MM.1S (cell line): Measurements from ENCODE around the gene GORASP1.

Experiments used
- DNase-seq: peaks from one replicate; pipeline ENCODE4 v3.0.0-alpha.2; 2015
- H2AFZ ChIP-seq: fragments of 300-600 bp; sonication (generic); 2 replicates; pipeline ENCODE4 v1.6.0; 2016; ENCODE audit warnings: antibody characterized with exemption, low read length
- H3F3A ChIP-seq: fragments of 300-600 bp; sonication (generic); 2 replicates; pipeline ENCODE4 v1.6.1; 2016; ENCODE audit warnings: mild to moderate bottlenecking, antibody characterized with exemption, low read length, moderate library complexity, mixed read lengths; ENCODE audit not compliant: insufficient read depth
- H3K27ac ChIP-seq: fragments of 300-600 bp; sonication (generic); 2 replicates; pipeline ENCODE4 v1.5.1; 2016; ENCODE audit warnings: mild to moderate bottlenecking, low read length
- H3K27me3 ChIP-seq: fragments of 300-600 bp; sonication (generic); replicated peaks from 2 replicates; pipeline ENCODE4 v1.6.0; 2016; ENCODE audit warnings: low read length; ENCODE audit not compliant: insufficient read depth
- H3K36me3 ChIP-seq: fragments of 300-600 bp; sonication (generic); replicated peaks from 2 replicates; pipeline ENCODE4 v1.6.1; 2016; ENCODE audit warnings: mild to moderate bottlenecking, low read length, mixed read lengths; ENCODE audit not compliant: insufficient read depth
- H3K4me1 ChIP-seq: fragments of 300-600 bp; sonication (generic); 2 replicates; pipeline ENCODE4 v1.6.1; 2016; ENCODE audit warnings: low read length, mixed read lengths
- H3K4me2 ChIP-seq: fragments of 300-600 bp; sonication (generic); 2 replicates; pipeline ENCODE4 v1.6.0; 2016; ENCODE audit warnings: low read depth, low read length
- H3K4me3 ChIP-seq: fragments of 300-600 bp; sonication (generic); 2 replicates; pipeline ENCODE4 v1.5.1; 2016; ENCODE audit warnings: low read length, mixed read lengths
- H3K79me2 ChIP-seq: fragments of 300-600 bp; sonication (generic); 2 replicates; pipeline ENCODE4 v1.6.1; 2016; ENCODE audit warnings: mixed run types, low read length, mixed read lengths
- H3K9ac ChIP-seq: fragments of 300-600 bp; sonication (generic); 2 replicates; pipeline ENCODE4 v1.6.1; 2016; ENCODE audit warnings: low read length, mixed read lengths
- H3K9me2 ChIP-seq: fragments of 300-600 bp; sonication (generic); replicated peaks from 2 replicates; pipeline ENCODE4 v1.6.1; 2016; ENCODE audit warnings: mild to moderate bottlenecking, low read length, mixed read lengths; ENCODE audit not compliant: insufficient read depth
- H3K9me3 ChIP-seq: fragments of 300-600 bp; sonication (generic); replicated peaks from 2 replicates; pipeline ENCODE4 v1.6.1; 2016; ENCODE audit warnings: mild to moderate bottlenecking, low read length, mixed read lengths; ENCODE audit not compliant: insufficient read depth
- H4K20me1 ChIP-seq: fragments of 300-600 bp; sonication (generic); 2 replicates; pipeline ENCODE4 v1.6.1; 2016; ENCODE audit warnings: mild to moderate bottlenecking, low read length, moderate library complexity, mixed read lengths; ENCODE audit not compliant: insufficient read depth
- EZH2 ChIP-seq: fragments of 300-600 bp; sonication (generic); optimal IDR thresholded peaks from 2 replicates; pipeline ENCODE3; 2017; ENCODE audit warnings: low read depth, mild to moderate bottlenecking, antibody characterized with exemption, low read length, mixed read lengths
- EZH2phosphoT487 ChIP-seq: fragments of 300-600 bp; sonication (generic); IDR thresholded peaks from 2 replicates; pipeline ENCODE4 v1.6.1; 2018; ENCODE audit warnings: antibody characterized with exemption, low read length
- TF ChIP-seq, protein P1 (sequence below): fragments of 300-600 bp; sonication (generic); IDR thresholded peaks from 2 replicates; pipeline ENCODE4 v1.5.1; 2016; ENCODE audit warnings: antibody characterized with exemption, low read length, mixed read lengths

The GORASP1 gene

DNA sequence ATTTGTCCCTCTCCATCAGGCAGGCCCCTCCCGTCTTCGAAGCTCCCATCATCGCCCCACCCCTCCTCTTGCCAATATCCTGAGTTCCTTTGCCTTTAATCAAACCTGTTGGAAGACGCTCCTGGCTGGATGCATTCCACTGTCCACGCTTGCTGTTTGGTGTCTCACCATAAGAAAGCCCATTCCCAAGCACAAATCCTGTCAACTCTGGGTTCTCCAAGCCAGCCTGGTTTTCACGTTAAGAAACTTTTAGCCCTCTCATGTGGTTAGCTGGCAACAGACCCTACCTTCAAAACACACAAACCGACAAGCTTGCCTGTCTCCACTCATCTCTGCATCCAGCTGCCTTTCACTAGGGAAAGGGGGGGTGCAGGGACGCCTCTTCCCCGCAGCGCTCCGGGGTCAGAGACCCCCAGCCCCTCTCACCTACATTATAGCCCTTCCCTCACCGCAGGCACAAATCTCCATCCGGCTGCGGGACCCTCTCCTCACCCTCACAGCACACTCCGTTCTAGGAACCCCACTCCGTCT, 1.1 kb downstream of the GORASP1 start:
- no peaks in the 10 kb centered on the region for H3K27me3 ChIP-seq
- no peak for TF ChIP-seq EZH2phosphoT487
- no peak for TF ChIP-seq EZH2
- TF ChIP-seq, protein P1, sequence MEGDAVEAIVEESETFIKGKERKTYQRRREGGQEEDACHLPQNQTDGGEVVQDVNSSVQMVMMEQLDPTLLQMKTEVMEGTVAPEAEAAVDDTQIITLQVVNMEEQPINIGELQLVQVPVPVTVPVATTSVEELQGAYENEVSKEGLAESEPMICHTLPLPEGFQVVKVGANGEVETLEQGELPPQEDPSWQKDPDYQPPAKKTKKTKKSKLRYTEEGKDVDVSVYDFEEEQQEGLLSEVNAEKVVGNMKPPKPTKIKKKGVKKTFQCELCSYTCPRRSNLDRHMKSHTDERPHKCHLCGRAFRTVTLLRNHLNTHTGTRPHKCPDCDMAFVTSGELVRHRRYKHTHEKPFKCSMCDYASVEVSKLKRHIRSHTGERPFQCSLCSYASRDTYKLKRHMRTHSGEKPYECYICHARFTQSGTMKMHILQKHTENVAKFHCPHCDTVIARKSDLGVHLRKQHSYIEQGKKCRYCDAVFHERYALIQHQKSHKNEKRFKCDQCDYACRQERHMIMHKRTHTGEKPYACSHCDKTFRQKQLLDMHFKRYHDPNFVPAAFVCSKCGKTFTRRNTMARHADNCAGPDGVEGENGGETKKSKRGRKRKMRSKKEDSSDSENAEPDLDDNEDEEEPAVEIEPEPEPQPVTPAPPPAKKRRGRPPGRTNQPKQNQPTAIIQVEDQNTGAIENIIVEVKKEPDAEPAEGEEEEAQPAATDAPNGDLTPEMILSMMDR: no peak
- no peak overlapping the region for H3K27ac ChIP-seq
- no peaks in the 10 kb centered on the region for H3K9me3 ChIP-seq
- no peaks in the 10 kb centered on the region for H3K36me3 ChIP-seq
- H3K4me3 ChIP-seq: peak overlapping the region; percentile 99
- peak overlapping the region; percentile 86; the same call in 1 of the 2 replicates for H3K9ac ChIP-seq
- peak overlapping the region; percentile 90 for H3K4me2 ChIP-seq
- H3K9me2 ChIP-seq: no peaks in the 10 kb centered on the region
- no peaks in the 10 kb centered on the region for H4K20me1 ChIP-seq
- peaks cover 45% of the 10 kb centered on the region for H3K79me2 ChIP-seq
- peak overlapping the region; percentile 93 for H2AFZ ChIP-seq
- peaks cover 12% of the 10 kb centered on the region for H3F3A ChIP-seq
- no peak for DNase-seq
- peaks cover 29% of the 10 kb centered on the region for H3K4me1 ChIP-seq

DNA sequence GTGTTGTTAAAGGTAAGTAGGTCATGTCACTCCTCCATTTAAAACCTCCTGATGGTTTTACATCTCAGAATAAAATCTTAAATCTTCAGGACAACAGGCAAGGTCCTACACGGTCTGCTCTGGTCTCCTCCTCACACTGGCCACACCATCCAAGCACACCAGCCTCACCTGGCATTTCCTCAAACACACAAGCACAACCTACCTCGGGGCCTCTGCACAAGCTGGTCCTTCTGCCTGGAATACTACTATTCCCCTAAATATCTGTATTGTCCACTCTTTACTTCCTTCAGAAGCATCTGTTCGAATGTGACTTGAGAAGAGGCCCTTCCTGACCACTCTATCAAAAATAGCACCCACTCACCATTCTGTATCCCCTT, 1.8 kb downstream of the GORASP1 start:
- no peaks in the 10 kb centered on the region for H3K27me3 ChIP-seq
- H3K27ac ChIP-seq: no peak overlapping the region
- H3K9me2 ChIP-seq: no peaks in the 10 kb centered on the region
- no peaks in the 10 kb centered on the region for H4K20me1 ChIP-seq
- H3K9me3 ChIP-seq: no peaks in the 10 kb centered on the region
- no peak overlapping the region for H2AFZ ChIP-seq
- DNase-seq: no peak
- peaks cover 12% of the 10 kb centered on the region for H3F3A ChIP-seq
- peak overlapping the region; percentile 99; the same call in 1 of the 2 replicates for H3K4me3 ChIP-seq
- TF ChIP-seq, protein P1: no peak
- TF ChIP-seq EZH2phosphoT487 (no peak), EZH2 (no peak)
- H3K79me2 ChIP-seq: peaks cover 49% of the 10 kb centered on the region
- H3K9ac ChIP-seq: no peak overlapping the region
- H3K36me3 ChIP-seq: no peaks in the 10 kb centered on the region
- H3K4me1 ChIP-seq: peaks cover 29% of the 10 kb centered on the region
- peak overlapping the region; percentile 90; the same call in 1 of the 2 replicates for H3K4me2 ChIP-seq

DNA sequence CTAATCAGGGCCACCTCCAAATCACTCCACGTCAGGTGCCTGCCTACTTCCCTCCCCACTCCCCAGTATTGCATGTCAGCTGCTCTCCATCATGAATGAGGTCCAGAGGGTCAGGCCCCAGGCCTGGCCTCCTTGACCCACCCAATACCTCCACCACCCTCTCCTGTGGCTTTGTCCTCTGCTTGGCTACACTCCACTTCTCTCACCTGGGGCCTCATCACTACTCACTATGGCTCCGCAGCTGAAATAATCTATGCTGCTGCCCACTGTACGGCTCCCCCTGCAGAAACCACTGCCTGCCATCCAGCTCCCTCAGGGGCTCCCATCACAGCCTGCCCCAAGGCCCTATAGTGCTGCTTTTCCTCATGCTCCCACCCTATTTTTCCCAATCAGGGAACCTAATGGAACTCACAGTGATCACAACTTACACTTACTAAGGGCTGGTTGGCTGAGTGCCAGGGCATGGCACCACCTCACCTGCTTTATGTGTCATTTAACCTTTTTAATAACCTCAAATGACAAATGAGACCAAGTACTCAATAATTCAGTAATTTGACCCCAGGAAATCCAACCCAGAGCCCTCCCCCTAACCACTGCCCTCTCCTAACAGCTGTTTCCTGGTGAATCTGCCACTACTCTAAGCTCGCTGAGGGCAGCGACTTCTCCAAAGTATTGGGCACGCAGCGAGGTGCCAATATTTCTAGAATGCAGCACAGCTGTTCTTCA, 2.3 kb downstream of the GORASP1 start:
- H3K27me3 ChIP-seq: no peaks in the 10 kb centered on the region
- H3K4me2 ChIP-seq: no peak overlapping the region
- peaks cover 50% of the 10 kb centered on the region for H3K79me2 ChIP-seq
- no peak overlapping the region for H3K4me3 ChIP-seq
- no peaks in the 10 kb centered on the region for H4K20me1 ChIP-seq
- no peaks in the 10 kb centered on the region for H3K9me3 ChIP-seq
- no peak overlapping the region for H2AFZ ChIP-seq
- no peak overlapping the region for H3K27ac ChIP-seq
- H3K9ac ChIP-seq: no peak overlapping the region
- H3K9me2 ChIP-seq: no peaks in the 10 kb centered on the region
- H3K4me1 ChIP-seq: peaks cover 29% of the 10 kb centered on the region
- peaks cover 12% of the 10 kb centered on the region for H3F3A ChIP-seq
- no peak for DNase-seq
- TF ChIP-seq EZH2: no peak
- TF ChIP-seq EZH2phosphoT487: no peak
- TF ChIP-seq, protein P1: no peak
- H3K36me3 ChIP-seq: no peaks in the 10 kb centered on the region
